ENCODE results near the gene BHLHE41.

The BHLHE41 gene

GRCh38 chr12:26077915-26078702, 46.7 kb downstream of the BHLHE41 start:
- no peak for DNase-seq (ENCODE audit: low spot score)
